ENCODE measurements around the gene AQP3. TPM values are rescaled to one million over a fixed set of nuclear protein-coding genes. Genes with fewer than 3 reads are reported as not detected.

Gene AQP3
- total and polyA plus RNA-seq, 7 donors, result 1.6 to 13.6 (median 4.4) TPM

DNA sequence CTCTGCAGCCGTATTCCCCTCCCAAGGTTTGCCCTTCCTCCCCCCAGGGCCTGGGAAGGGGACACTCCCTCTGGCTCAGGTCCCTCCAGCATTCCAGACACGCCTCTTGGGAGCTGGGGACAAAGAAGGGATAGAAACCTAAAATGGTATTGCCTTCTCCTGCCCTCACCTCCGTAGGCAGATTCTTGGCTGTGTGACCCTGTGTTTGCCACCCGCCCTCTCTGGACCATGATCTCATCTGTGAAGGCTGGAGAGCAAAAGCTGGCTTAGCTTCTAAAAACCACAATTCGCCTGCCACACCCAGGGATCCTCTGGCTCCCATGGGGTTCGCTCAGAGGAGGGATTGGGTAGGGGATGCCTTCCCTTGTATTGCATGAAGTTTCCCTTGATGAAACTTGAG, 7.7 kb downstream of the AQP3 start:
- TF ChIP-seq EP300 (IDR thresholded peaks at IDR 0.05) (no peak), POLR2A (IDR thresholded peaks at IDR 0.05) (no peak), POLR2AphosphoS5 (IDR thresholded peaks at IDR 0.05) (no peak)
- TF ChIP-seq, protein P1, sequence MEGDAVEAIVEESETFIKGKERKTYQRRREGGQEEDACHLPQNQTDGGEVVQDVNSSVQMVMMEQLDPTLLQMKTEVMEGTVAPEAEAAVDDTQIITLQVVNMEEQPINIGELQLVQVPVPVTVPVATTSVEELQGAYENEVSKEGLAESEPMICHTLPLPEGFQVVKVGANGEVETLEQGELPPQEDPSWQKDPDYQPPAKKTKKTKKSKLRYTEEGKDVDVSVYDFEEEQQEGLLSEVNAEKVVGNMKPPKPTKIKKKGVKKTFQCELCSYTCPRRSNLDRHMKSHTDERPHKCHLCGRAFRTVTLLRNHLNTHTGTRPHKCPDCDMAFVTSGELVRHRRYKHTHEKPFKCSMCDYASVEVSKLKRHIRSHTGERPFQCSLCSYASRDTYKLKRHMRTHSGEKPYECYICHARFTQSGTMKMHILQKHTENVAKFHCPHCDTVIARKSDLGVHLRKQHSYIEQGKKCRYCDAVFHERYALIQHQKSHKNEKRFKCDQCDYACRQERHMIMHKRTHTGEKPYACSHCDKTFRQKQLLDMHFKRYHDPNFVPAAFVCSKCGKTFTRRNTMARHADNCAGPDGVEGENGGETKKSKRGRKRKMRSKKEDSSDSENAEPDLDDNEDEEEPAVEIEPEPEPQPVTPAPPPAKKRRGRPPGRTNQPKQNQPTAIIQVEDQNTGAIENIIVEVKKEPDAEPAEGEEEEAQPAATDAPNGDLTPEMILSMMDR (IDR thresholded peaks at IDR 0.05), result no peak
- Histone ChIP-seq H3K36me3 (no peaks in the 10 kb centered on the region), H3K4me3 (no peak overlapping the region), H3K9me3 (no peaks in the 10 kb centered on the region), H3K27ac (no peak overlapping the region), H3K4me1 (no peaks in the 10 kb centered on the region), H3K27me3 (peaks cover 0 to 5% (median 0%) of the 10 kb centered on the region in 3 donors)
- 47 to 69% methylated on average over 6 of the region's 6 CpGs for WGBS, 2 donors
- no peak for DNase-seq
- intact Hi-C loops (cut with DNase I), result no loop called here

DNA sequence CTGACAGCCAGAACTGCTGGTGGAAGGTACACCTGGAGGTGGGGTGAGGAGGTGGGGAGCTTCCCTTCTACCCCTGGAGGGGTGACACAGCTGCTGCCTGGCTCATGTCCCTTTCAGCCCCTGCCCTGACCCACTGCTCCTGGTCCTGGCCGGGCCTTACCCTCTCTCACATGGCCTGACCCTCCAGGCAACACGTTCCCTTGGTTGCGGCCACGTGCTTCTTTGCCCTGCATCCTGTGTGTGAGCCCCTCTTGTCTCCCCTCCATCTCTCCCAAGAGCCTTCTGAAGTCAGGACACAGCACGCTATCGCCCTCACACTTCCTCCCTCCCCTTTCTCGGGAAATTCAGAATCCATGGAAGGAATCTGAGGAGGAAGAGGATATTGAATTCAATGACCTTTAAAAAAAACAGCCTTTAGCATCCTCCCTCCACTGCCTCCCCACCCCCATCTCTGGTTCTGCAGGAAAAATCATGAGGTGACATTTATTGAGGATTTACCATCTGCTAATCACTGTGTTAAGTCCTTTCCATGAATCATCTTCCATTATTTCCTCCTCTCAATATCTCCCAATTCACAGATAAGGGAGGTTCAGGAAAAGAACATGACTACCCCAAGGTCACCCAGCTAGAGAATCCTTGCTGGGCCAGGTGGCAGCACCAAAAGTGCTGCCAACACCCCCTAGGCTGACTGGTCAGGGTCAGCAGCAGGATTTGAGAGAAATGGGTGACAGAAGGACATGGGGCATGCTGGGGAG, 8.3 kb downstream of the AQP3 start:
- Histone ChIP-seq H3K36me3 (no peaks in the 10 kb centered on the region), H3K9me3 (no peaks in the 10 kb centered on the region), H3K4me1 (no peaks in the 10 kb centered on the region), H3K27ac (no peak overlapping the region), H3K27me3 (peaks cover 0 to 5% (median 0%) of the 10 kb centered on the region in 3 donors), H3K4me3 (no peak overlapping the region)
- WGBS, 2 donors, result 78 to 85% methylated on average over 7 of the region's 7 CpGs
- intact Hi-C loops (cut with DNase I), result no loop called here
- TF ChIP-seq EP300 (IDR thresholded peaks at IDR 0.05) (no peak), POLR2A (IDR thresholded peaks at IDR 0.05) (no peak), POLR2AphosphoS5 (IDR thresholded peaks at IDR 0.05) (no peak)
- TF ChIP-seq, protein P1 (IDR thresholded peaks at IDR 0.05), result no peak
- DNase-seq, result no peak

DNA sequence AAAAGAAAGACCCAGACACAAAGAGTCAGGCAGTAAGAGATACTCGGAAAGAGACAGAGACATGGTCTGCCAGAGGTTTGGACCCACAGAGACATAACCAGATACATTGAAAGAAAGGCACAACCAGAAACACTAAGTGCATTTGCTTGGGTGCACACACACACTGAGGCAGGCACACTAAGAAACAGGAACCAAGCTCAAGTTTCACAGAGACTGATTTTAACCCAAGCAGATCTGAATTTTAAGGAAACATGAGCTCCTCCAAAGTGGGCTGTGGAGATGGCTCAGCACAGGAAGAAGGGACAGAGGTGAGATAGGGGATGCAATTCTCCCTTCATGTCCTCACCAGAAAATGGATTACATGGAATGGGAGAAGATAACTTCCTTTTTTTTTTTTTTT, 9.5 kb downstream of the AQP3 start:
- no peaks in the 10 kb centered on the region for H3K4me1 ChIP-seq
- H3K36me3 ChIP-seq, result no peaks in the 10 kb centered on the region
- H3K9me3 ChIP-seq, result no peaks in the 10 kb centered on the region
- no peak for DNase-seq
- TF ChIP-seq EP300 (IDR thresholded peaks at IDR 0.05) (no peak), POLR2AphosphoS5 (IDR thresholded peaks at IDR 0.05) (no peak), POLR2A (IDR thresholded peaks at IDR 0.05) (no peak)
- TF ChIP-seq, protein P1 (IDR thresholded peaks at IDR 0.05), result no peak
- peaks cover 0 to 5% (median 0%) of the 10 kb centered on the region in 3 donors for H3K27me3 ChIP-seq
- WGBS, 2 donors, result 85 to 92% methylated on average over 1 of the region's 1 CpG
- no peak overlapping the region for H3K27ac ChIP-seq
- H3K4me3 ChIP-seq, result no peak overlapping the region
- intact Hi-C loops (cut with DNase I), result no loop called here

DNA sequence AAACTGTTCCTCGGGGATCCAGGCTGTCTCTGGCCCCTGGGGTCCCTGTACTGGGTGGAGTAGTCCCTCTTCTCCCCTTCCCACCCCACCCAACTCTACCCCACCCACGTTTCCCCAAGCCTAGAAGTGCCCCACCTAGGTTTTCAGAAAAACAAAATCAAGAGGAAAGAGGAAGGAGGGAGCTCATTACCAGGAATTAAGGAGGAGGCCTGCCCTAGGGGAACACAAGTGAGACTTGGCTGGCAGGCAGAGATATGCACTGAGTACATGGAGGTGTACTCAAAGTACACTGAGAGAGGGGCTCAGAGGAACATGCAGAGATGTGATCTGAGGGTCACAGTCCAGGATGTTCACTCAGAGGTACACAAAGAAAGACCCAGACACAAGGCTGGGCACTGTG, 10.2 kb downstream of the AQP3 start:
- DNase-seq, result no peak
- WGBS, 2 donors, result 24 to 37% methylated on average over 2 of the region's 2 CpGs
- Histone ChIP-seq H3K4me3 (no peak overlapping the region), H3K9me3 (no peaks in the 10 kb centered on the region), H3K27ac (no peak overlapping the region), H3K36me3 (no peaks in the 10 kb centered on the region), H3K27me3 (peaks cover 0 to 5% (median 0%) of the 10 kb centered on the region in 3 donors), H3K4me1 (no peaks in the 10 kb centered on the region)
- intact Hi-C loops (cut with DNase I), result no loop called here
- TF ChIP-seq, protein P1 (IDR thresholded peaks at IDR 0.05), result no peak
- TF ChIP-seq EP300 (IDR thresholded peaks at IDR 0.05), result no peak
- no peak for TF ChIP-seq POLR2AphosphoS5 (IDR thresholded peaks at IDR 0.05)
- TF ChIP-seq POLR2A (IDR thresholded peaks at IDR 0.05), result no peak
